HL-60/S4 (cell line): ENCODE measurements around the gene MSMO1.

Experiments used
- in situ Hi-C: fragments of 300-500 bp; cut with MboI; formaldehyde crosslinking; loops from 2 replicates; pipeline ENCODE4 v1.14.3; 2022; ENCODE audit warnings: low sequenced_read_pairs

Gene MSMO1

DNA sequence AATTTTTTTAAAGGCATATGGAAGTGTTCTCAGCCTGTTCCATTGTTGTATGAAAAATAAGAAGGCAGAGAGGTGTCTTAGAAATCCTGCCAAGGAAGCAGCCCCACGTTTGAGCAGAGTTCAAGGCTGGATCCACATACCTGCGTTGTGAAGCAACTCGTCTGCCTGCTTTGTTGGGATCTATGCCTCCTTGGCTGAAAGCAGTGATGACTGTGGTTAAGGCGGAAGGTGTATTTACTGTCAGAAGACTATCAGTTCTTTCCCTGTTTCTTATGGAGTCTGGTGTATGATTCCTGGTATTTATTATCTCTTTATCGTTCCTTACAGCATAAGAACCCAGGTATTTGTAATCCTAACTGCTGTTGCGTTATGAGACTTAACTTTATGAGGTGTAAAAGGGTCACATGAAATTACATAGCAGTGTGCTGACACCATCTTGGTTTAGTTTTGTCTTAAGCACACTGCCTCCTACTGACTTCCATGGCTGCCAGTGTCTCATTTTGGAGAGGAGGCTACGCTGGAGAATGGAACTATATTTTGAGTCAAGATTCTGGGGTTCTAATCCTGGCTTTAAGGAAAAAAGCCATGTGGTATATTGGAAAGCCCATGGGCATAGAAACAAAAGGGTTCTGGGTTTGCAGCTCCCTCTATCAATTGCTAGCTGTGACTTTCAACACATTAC, 3.1 kb upstream of the MSMO1 start:
- in situ Hi-C loops = no loop called here

GRCh38 chr4:165324918-165325304, 2.6 kb upstream of the MSMO1 start:
- in situ Hi-C loops = no loop called here

DNA sequence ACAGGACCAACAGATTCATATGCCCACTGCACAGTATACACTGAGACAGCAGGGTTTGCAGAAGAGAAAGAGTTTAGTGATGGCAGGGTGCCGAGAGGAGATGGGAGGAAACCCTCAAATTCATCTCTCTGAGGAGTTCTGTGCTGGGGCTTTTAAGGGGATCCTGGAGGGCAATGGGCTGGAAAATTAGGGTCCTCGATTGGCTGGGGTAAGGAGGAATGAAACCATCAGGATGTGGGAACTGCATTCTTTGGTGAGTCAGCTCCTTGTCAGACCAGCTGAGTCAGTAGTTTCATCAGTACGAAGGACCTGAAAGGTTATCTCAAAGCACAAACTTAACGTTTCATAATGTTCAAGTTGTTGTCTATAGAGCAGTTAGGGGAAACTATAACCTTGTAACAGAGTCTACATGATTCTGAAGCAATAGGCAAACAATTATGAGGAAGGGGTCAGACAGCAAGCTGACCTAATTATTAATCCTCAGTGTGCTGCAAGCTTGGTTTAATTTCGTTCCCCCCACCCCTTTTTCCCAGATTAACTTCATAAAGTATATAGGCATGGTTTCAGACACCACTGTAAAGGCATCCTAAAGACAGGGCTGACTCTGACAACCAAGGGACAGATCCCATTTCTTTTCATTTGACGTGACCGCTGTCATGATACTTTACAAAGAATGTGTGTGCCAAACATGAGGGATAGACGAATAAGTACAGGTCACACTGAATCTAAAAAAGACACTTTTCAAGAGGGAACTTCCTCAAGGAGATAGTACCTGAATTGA, 1.5 kb upstream of the MSMO1 start:
- in situ Hi-C loops = no loop called here

GRCh38 chr4:165326831-165327210, 648 bp upstream of the MSMO1 start:
- in situ Hi-C loops = no loop called here

DNA sequence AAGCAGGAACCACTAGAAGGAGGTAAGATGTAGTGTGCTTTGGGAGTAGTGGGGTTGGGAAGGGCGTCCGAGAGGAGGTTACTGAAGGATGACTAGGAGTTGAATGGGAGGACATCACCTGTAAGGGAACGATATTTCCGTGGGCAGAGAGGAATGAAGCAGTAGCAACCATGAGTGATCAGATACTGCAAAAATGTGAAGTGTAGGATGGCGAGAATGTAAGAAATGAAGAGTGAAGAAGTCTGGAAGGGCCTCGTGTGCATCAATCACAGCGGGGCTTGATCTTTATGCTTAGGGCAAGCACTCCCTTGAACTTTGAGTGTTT, 594 bp downstream of the MSMO1 start:
- in situ Hi-C loops = no loop called here

- in situ Hi-C loops = no loop called here
These were observed 1.2 kb downstream of the MSMO1 start for GRCh38 chr4:165328708-165329107.

DNA sequence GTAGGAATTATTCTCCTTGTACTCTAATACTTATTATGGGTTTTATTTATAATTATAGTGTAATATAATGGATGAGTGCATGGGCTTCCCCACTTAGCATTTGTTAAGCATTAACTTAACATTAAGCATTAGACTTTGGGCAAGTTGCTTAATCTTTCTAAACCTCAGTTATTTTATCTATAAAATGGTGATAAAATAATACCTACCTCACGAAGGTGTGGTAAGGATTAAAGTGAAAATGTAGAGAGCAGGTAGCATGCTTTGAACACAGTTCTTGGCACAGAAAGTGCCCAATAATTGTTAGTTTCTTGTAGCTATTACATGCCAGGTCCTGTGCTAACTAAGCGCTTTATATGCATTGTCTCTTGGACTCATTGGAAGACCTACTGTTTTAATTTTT, 2.6 kb downstream of the MSMO1 start:
- in situ Hi-C loops = no loop called here

DNA sequence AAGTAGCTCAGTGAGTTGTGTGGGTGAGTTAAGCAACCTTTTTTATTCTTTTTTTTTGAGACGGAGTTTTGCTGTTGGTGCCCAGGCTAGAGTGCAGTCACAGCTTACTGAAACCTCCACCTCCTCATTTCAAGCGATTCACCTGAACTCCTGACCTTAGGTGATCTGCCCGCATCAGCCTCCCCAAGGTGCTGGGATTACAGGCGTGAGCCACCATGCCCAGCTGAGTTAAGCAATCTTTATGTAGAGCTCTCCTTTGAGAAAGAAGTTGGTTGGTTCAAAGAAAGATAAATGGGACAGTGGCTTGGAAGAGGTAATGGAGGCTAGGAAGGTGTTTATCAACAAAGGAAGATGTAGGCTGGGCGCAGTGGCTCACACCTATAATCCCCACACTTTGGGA, 3.2 kb downstream of the MSMO1 start:
- in situ Hi-C loops = no loop called here

DNA sequence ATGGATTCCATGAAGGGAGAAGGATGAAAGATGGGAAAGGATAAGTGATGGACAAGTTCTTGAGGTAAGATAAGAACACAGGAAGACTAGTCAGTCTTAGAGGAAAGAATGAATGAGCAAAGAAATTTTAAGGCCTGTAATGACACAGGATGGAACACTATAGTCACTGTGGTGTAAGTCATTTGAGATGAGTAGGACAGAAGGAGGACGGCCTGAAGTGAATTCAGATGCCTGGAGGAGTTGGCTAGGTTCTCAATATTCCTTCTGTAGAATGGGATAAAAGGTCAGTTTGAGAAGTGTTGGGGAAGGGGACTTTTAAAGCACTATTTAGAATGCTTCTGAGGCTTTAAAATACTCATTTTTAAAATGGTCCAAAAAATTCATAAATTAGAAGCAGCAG, 3.9 kb downstream of the MSMO1 start:
- in situ Hi-C loops = no loop called here

DNA sequence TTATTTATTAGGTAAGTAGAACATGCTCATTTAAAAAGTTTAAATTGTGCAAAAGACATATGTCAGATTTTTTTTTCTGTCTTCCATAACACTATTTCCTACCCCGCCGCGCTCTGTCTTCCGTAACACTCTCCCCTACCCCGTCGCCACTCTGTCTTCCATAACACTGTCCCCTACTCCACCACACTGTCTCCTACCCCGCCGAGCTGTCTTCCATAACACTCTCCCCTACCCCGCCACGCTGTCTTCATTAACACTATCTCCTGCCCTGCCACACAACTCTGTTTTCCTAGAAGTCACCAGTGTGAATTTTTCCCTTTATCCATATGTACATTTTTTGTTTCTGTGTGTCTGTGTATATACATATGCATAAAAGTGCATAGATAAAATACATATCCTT, 4.4 kb downstream of the MSMO1 start:
- in situ Hi-C loops = no loop called here

- in situ Hi-C loops = no loop called here
These were observed 5.0 kb downstream of the MSMO1 start for GRCh38 chr4:165332502-165332901.

GRCh38 chr4:165335163-165335703, 7.8 kb downstream of the MSMO1 start:
- in situ Hi-C loops = no loop called here

GRCh38 chr4:165336743-165337142, 9.3 kb downstream of the MSMO1 start:
- in situ Hi-C loops = no loop called here

GRCh38 chr4:165342340-165342739, 14.9 kb downstream of the MSMO1 start:
- in situ Hi-C loops = loop anchor here (10.0 kb wide), 1 partner anchor 208 kb away; no protein-coding TSS in a partner anchor

- in situ Hi-C loops = loop anchor here (10.0 kb wide), 1 partner anchor 209 kb away; no protein-coding TSS in a partner anchor
These were observed 16.1 kb downstream of the MSMO1 start for GRCh38 chr4:165343353-165344191.

DNA sequence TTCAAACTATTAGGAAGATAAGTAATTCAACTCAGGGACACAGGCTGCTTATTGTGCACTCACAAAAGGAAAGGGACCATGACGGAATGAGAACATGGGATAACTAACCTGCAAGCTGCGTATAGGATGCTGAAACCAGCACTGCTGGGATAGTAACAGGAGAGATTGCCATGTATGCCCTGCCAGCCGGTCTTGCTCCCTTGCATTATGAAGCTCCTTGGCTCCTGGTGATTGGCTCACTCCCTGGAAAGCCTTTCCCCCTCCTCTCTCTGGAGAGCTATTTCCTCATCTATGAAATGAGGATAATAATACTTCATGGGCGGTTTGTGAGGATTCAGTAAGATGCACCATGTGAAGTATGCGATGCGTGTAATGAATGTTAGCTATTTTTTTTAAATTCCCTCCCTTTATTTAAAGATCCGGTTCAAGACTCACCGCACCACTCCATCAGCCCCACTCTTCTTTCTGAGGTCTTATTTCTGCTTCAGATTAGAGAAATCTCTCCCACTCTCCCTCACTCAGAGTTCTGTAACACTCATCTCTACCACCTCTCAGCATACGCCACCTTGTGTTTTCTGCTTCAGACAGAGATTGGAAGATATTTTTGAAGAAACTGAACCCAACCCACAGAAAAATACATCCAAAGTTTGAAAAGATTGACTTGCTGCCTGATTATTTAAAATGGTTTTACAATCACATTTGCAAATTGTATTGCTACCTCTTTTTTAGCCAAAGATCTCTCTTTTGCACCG, 18.4 kb downstream of the MSMO1 start:
- in situ Hi-C loops = loop anchor here (10.0 kb wide), 1 partner anchor 211 kb away; no protein-coding TSS in a partner anchor

GRCh38 chr4:165347647-165348569, 20.4 kb downstream of the MSMO1 start:
- in situ Hi-C loops = loop anchor here (10.0 kb wide), 1 partner anchor 213 kb away; no protein-coding TSS in a partner anchor

- in situ Hi-C loops = loop anchor here (10.0 kb wide), 1 partner anchor 113 kb away; no protein-coding TSS in a partner anchor
These were observed 24.1 kb downstream of the MSMO1 start for GRCh38 chr4:165351359-165352130.

- in situ Hi-C loops = loop anchor here (10.0 kb wide), 1 partner anchor 109 kb away; no protein-coding TSS in a partner anchor
These were observed 28.4 kb downstream of the MSMO1 start for GRCh38 chr4:165355900-165356300.
